Neuron (in vitro differentiated cells): ENCODE measurements around the gene PABPN1L.

Experiments used
- H2AFZ ChIP-seq: one replicate; pipeline ENCODE4 v1.6.1; 2013; ENCODE audit warnings: low read depth, mild to moderate bottlenecking, inconsistent platforms, low read length, moderate library complexity
- H3K27me3 ChIP-seq: one replicate; pipeline ENCODE4 v1.6.1; 2013; ENCODE audit warnings: low read length; ENCODE audit not compliant: insufficient read depth
- H3K36me3 ChIP-seq: one replicate; pipeline ENCODE4 v1.6.1; 2013; ENCODE audit warnings: low read length; ENCODE audit not compliant: insufficient read depth
- H3K4me1 ChIP-seq: one replicate; pipeline ENCODE4 v1.6.1; 2013; ENCODE audit warnings: low read length; ENCODE audit not compliant: insufficient read depth
- H3K4me3 ChIP-seq: 2 replicates; pipeline ENCODE4 v1.5.1; 2013; ENCODE audit warnings: mild to moderate bottlenecking, low read length, moderate library complexity
- H3K9me3 ChIP-seq: one replicate; pipeline ENCODE4 v1.6.1; 2013; ENCODE audit warnings: low read length

Gene PABPN1L

DNA sequence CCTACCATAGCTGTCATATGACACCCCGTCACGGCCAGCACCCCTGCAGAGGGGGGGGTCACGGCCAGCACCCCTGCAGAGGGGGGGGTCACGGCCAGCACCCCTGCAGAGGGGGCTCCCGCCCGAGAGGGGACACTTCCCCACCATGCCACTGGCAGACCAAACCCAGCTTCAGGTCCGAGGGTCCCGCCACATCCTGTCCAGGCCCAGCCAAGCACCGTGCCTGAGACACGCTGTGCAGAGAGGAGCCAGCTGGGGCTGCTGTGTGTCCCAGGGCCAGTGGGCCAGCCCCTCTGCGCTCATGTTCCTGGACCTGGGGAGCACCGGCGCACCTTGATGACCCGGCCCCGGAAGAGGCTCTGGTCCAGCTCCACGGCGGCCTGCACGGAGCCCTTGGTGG lies 1.9 kb downstream of the PABPN1L start:
- no peaks in the 10 kb centered on the region for H3K9me3 ChIP-seq
- H3K36me3 ChIP-seq: peaks cover 14% of the 10 kb centered on the region
- H3K4me3 ChIP-seq: no peak overlapping the region
- no peaks in the 10 kb centered on the region for H3K4me1 ChIP-seq
- peaks cover 26% of the 10 kb centered on the region for H3K27me3 ChIP-seq
- no peak overlapping the region for H2AFZ ChIP-seq

DNA sequence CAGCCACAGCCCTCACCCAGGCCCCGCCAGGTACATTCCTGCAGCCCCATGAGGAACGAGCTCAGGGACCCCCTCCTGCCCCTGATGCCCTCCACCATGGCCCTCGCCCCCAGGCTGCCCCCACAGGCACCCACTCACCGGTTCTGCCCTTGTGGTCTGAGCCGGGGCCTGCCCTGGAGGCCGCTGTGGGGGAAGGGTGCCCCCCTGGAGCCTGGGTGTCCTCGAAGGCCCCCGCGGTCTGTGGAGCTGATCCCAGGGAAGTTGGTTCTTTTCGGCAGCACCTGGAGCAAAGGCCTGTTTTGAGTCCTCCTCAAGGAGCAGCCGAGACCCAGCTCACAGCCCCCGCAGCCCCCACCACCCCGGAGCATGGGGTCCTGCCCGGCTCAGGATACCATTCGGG lies 2.4 kb downstream of the PABPN1L start:
- H3K4me1 ChIP-seq: no peaks in the 10 kb centered on the region
- no peaks in the 10 kb centered on the region for H3K9me3 ChIP-seq
- H3K36me3 ChIP-seq: peaks cover 17% of the 10 kb centered on the region
- H3K27me3 ChIP-seq: peaks cover 22% of the 10 kb centered on the region
- no peak overlapping the region for H3K4me3 ChIP-seq
- H2AFZ ChIP-seq: no peak overlapping the region

DNA sequence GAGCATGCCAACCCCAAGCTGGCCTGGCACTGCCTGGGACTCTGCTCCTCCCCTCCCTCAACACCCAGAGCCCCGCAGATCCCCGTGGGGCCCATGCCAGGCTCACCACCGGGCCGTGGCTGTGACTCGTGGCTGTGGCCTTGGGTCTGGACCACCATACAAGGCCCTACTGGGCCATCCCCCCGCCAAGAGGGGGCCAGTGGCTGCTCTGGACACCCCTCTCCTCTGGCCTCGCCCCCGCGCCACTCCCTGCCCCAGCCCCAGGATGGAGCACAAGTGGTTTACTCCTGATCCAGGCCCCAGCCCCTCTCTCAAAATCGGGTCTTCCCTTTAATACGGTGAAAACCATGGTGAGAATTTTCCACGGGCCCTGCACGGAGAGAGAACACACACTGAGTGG lies 3.0 kb downstream of the PABPN1L start:
- peaks cover 19% of the 10 kb centered on the region for H3K36me3 ChIP-seq
- H2AFZ ChIP-seq: no peak overlapping the region
- H3K27me3 ChIP-seq: peaks cover 16% of the 10 kb centered on the region
- no peaks in the 10 kb centered on the region for H3K9me3 ChIP-seq
- no peak overlapping the region for H3K4me3 ChIP-seq
- peaks cover 2% of the 10 kb centered on the region for H3K4me1 ChIP-seq

DNA sequence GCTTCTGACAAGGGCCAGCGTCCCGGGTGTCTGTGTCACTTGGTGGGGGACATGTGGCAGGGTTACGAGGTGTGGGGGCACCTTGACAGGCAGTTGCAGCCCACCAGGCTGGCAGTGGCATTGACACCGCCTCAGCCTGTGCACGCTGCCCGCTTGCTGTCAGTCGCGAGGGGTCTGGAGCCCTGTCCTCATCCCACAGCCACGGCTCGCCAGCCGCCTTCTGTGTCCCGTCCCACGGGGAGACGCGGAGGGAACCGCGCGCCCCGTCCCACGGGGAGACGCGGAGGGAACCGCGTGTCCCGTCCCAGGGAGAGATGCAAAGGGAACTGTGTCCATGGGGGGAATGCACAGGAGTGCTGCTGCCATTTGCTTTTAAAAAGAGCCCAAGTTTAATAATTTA lies 3.5 kb downstream of the PABPN1L start:
- H3K4me3 ChIP-seq: no peak overlapping the region

DNA sequence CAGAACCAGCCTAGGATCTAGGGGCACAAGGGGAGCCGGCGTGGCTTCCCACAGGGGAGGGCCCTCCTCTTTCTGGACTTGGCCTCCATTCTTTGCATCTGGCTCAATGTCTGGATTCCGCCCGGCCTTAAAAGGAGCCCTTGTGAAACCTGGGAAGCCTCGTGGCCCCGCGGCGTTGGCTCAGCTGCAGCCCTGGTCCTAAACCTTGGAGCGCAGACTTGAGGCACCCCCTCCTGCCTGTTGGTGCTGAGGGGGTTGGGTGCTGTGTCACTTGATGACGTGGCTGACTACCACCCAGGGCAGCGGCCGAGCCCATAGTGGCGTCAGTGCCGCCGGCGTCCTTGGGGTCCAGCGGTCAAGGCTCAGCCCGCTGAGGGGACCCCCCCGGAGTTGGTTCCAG lies 5.1 kb downstream of the PABPN1L start:
- peaks cover 3% of the 10 kb centered on the region for H3K27me3 ChIP-seq
- H3K4me1 ChIP-seq: peaks cover 11% of the 10 kb centered on the region
- H2AFZ ChIP-seq: no peak overlapping the region
- no peaks in the 10 kb centered on the region for H3K9me3 ChIP-seq
- H3K36me3 ChIP-seq: peaks cover 20% of the 10 kb centered on the region
- H3K4me3 ChIP-seq: no peak overlapping the region

More for the DNA sequence above, 3.5 kb downstream of the PABPN1L start:
- Histone ChIP-seq H3K9me3 (no peaks in the 10 kb centered on the region), H3K36me3 (peaks cover 20% of the 10 kb centered on the region), H2AFZ (no peak overlapping the region), H3K4me1 (peaks cover 6% of the 10 kb centered on the region), H3K27me3 (peaks cover 13% of the 10 kb centered on the region)

DNA sequence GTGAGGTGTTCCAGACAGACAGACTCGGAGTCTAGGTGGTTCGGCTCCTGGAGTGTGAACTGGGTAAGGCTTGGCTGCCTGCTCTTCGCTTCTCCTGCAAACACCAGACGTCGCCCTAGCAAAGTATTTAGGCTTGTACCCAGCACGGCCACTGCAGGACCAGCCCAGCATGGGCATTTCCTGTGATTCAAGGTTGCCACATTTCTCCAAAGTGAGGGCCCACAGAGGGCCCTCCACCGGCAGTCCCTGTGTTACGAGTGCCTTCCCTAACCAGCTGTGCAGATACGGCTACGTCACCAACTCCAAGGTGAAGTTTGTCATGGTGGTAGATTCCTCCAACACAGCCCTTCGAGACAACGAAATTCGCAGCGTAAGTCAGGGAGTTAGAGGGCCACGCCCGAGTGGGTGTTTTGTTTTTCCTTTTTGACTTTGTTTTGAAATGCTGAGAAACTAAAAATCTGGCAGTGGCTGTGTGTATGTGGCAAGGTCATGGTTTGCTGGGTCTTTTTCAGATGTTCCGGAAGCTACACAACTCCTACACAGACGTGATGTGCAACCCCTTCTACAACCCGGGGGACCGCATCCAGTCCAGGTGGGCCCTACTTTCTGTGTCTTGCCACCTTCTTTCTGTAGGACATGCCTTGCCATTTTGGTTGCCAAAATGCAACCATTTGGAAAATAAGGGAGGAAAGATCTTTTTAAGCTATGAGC lies 6.9 kb downstream of the PABPN1L start:
- Histone ChIP-seq H3K4me1 (peaks cover 25% of the 10 kb centered on the region), H2AFZ (no peak overlapping the region), H3K27me3 (no peaks in the 10 kb centered on the region), H3K36me3 (peaks cover 20% of the 10 kb centered on the region), H3K4me3 (no peak overlapping the region), H3K9me3 (no peaks in the 10 kb centered on the region)

DNA sequence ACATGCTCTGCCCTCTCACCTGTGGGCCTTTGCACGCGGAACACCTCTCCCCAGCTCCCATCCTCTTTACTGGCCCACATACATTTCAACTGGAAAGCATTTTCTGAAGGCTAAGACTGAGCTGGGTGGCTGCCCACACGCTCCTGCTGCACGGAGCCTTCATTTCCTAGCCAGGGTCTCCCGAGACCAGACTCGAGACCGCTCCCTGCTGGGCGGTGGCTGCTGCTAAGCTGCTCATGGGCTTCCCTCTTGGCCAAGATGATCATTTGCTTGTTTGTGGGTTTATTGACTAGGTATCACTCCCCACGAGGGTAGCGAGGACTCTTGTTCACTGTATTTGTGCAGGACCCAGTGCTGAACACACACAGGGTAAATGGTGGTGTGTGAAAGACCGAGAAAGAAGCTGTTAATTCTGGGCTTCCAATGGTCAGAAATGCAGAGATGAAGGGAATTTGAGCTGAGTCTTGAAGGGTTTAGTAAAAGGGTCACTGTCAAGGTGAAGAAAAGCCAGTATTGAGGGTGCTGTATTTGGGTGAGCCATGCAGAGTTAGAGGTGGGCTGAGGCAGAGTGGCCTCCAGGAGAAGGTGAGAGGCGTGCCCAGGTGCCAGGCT lies 8.6 kb downstream of the PABPN1L start:
- no peaks in the 10 kb centered on the region for H3K9me3 ChIP-seq
- peak overlapping the region; percentile 90 for H3K4me3 ChIP-seq
- H2AFZ ChIP-seq: peak overlapping the region; percentile 65
- H3K4me1 ChIP-seq: peaks cover 36% of the 10 kb centered on the region
- H3K36me3 ChIP-seq: peaks cover 20% of the 10 kb centered on the region
- H3K27me3 ChIP-seq: no peaks in the 10 kb centered on the region

DNA sequence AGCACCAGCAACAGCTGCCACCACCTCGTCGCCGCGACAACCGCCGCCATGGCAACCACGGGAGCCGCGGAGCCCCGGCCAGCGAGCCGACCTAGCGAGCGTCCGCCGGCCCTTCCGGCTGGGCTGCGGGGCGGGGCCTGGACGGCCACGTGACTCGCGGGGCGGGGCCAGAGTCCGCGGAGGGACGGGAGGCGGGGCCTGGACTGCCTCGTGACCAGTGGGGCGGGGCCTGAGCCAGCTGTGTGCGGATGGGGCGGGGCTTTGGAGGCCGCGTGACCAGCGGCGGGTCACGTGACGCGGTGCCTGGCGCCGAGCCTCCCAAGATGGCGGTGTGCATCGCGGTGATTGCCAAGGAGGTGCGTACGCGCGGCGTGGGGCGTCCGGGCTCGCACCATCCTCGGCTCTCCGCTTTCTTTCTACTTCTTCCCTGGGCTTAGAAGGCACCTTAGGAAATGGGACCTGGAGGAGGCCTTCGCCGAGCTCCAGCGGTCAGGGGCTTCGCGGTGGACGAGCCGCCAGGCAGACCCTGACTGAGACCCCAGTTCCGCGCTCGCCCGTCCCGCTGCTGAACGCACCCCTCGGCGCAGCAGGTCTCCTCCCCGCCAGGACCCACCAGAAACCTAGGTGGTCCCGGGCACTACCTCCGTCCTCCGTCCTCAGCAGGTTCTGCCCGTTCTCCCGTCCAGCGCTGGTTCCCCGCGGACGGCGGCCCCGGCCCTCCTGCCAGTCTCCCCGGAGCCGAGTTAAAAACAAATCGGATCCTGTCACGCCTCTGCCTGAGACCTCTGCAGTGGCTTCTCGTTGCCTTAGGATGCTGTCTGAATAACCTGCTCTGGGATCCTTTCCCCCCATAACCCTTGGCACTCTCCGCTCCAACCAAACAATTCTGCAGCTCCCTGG lies 9.4 kb downstream of the PABPN1L start, which contains the start of the genes GALNS and TRAPPC2L:
Gene GALNS, minus strand, starts transcription at position 120 of the 900 bp plus-strand sequence. Its CDS starts 70 bp downstream, at position 50.
Gene TRAPPC2L, plus strand, starts transcription at position 300 of the 900 bp plus-strand sequence. Its CDS starts 24 bp downstream, at position 324.
- Histone ChIP-seq H3K4me3 (peak within 1 kb of the TSS; percentile 90), H3K27me3 (no peaks in the 10 kb centered on the region), H3K9me3 (no peaks in the 10 kb centered on the region), H3K4me1 (peaks cover 36% of the 10 kb centered on the region), H2AFZ (peak within 1 kb of the TSS; percentile 65), H3K36me3 (peaks cover 20% of the 10 kb centered on the region)

DNA sequence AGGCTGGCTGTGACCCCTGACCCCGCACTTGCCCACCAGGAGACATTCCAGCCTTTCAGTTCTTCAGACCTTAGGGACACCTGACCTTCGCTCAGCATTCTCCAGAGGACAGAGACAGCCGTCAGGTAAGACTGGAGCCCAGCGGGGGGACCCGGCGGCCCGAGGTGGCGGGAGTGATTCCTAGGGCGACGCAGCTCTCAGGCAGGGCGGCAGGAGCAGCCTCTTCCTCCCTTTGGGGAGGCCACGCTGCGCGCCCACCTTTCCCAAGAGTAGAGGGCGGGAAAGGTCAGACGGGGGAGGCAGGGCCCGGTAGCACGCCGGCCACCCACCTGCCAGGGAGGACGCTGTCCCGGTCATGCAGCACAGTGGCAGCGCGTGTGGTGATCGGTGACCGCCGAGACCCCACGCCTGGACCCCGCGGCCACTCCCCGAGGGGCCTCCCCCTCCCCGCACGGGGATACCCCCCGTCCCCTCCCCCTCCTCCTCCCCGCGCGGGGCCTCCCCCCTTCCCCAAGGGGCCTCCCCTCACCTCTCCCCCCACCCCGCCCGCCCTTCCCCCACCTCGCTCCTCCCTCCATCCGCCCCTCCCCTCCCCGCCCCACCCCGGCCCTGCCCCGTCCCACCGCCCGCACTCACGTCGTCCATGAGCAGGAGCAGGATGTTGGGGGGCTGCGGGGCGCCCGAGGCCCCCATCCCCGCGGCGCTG lies 10.2 kb downstream of the PABPN1L start:
- Histone ChIP-seq H3K9me3 (peaks cover 2% of the 10 kb centered on the region), H2AFZ (no peak overlapping the region), H3K4me1 (peaks cover 36% of the 10 kb centered on the region), H3K4me3 (peak overlapping the region; percentile 90), H3K27me3 (no peaks in the 10 kb centered on the region), H3K36me3 (peaks cover 17% of the 10 kb centered on the region)

DNA sequence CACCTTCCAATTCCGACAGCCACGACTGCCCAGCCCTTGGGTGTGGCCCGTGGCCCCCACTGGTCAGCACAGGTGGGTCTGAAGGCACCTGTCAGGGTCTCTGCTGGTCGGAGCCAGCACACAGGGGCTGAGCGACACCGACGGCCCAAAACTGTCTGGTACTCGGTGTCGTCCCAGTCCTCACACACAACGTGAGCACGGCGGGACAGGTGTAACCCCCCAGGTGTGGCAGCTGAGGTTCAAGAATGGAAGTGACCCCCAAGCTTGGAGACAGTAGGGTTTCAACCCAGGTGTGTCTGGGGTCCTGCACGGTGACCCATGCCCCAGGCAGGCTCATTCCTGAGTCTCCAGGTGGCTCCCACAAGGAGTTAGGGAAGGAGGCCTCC lies 10.7 kb downstream of the PABPN1L start:
- H3K36me3 ChIP-seq: peaks cover 17% of the 10 kb centered on the region
- no peaks in the 10 kb centered on the region for H3K27me3 ChIP-seq
- H3K9me3 ChIP-seq: peaks cover 2% of the 10 kb centered on the region
- H3K4me1 ChIP-seq: peaks cover 36% of the 10 kb centered on the region
- H2AFZ ChIP-seq: no peak overlapping the region
- peak overlapping the region; percentile 54 for H3K4me3 ChIP-seq

DNA sequence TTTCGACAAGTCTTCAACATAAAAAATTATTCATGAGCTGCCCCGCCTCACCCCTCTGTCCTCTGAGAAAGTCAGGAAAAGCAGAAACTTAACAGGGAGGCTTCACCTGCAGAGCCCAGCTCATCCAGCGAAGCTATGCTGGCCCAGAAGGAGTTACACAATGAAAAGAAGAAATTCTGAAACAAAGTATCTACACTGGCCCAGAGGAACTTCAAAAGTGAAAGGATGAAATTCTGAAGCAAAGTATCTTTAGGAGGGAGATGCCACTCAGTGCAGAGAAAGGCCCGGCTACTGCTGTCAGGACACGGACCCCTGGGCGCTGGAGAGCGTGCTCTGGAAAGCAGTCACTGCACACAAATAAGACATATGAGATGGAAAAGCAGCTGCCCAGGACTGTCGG lies 11.3 kb downstream of the PABPN1L start:
- H3K4me1 ChIP-seq: peaks cover 36% of the 10 kb centered on the region
- peaks cover 13% of the 10 kb centered on the region for H3K36me3 ChIP-seq
- H3K4me3 ChIP-seq: no peak overlapping the region
- peaks cover 2% of the 10 kb centered on the region for H3K9me3 ChIP-seq
- no peaks in the 10 kb centered on the region for H3K27me3 ChIP-seq
- no peak overlapping the region for H2AFZ ChIP-seq

DNA sequence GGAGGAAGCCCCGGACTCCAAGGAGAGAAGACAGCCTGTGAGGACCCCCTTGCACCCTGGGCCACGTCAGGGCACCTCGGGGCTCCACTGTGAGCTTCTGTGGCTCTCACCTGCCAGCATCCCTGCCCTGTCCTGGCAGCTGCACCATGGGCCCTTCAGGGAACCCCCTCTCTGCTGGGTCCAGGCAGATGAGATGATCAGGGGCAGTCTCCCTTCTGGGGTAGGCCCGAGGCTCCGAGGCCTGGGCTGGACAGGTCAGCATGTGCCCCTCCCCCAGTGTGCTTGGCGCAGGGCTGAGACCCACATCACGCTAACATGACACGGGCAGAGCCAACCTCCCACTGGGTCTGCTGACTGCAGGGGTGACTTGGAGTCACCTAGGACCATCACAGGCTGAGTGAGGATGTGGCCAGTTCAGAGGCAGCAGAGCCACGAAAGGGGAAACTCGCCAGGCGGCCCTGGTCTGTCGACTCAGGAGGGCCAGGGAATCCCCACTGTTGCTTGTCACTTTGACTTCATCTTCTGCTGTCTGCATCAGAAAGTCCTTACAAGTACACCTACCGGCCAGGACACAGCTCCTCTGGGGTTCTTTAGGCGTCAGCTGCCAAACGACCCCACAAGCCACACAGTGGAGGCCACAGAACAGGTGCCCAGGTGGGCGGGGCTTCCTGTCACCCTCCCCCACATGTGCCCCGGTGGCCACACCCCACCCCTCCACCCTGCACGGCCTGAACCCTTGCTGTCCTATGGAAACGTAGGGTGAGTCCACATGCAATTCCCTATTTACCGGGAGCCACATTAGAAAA lies 12.0 kb downstream of the PABPN1L start:
- H3K36me3 ChIP-seq: peaks cover 6% of the 10 kb centered on the region
- no peaks in the 10 kb centered on the region for H3K27me3 ChIP-seq
- H3K9me3 ChIP-seq: peaks cover 2% of the 10 kb centered on the region
- no peak overlapping the region for H2AFZ ChIP-seq
- no peak overlapping the region for H3K4me3 ChIP-seq
- peaks cover 36% of the 10 kb centered on the region for H3K4me1 ChIP-seq
